Upper lobe of left lung (tissue), 4 donors: ENCODE data around the gene LPCAT1.
"Not testable (repeated sequence)": the region's sequence is repeated elsewhere in the genome, so short reads cannot be mapped to it uniquely, and the experiment has no call there.

Experiments
- EP300 ChIP-seq, 4 donors: sonication (generic); formaldehyde crosslinking; IDR thresholded peaks; one replicate each; pipeline ENCODE4 v1.5.1; 2017; ENCODE audit warnings: antibody characterized with exemption in 4 of 4, control low read depth in 2 of 4
- POLR2A ChIP-seq, 4 donors: fragments of 450-650 bp; IDR thresholded peaks; one replicate each; pipeline ENCODE4 v1.5.1; 2016 to 2017; ENCODE audit warnings: antibody characterized with exemption in 4 of 4, mild to moderate bottlenecking in 2 of 4
- TF ChIP-seq, protein P1 (sequence below), 6 experiments: fragments of 450-650 bp in 4 of 6; fragments of 200-600 bp in 2 of 6; sonication (generic) in 2 of 6; IDR thresholded peaks; one replicate each; pipeline ENCODE4 v1.5.1; 2016 to 2019; ENCODE audit warnings: antibody characterized with exemption in 6 of 6

DNA sequence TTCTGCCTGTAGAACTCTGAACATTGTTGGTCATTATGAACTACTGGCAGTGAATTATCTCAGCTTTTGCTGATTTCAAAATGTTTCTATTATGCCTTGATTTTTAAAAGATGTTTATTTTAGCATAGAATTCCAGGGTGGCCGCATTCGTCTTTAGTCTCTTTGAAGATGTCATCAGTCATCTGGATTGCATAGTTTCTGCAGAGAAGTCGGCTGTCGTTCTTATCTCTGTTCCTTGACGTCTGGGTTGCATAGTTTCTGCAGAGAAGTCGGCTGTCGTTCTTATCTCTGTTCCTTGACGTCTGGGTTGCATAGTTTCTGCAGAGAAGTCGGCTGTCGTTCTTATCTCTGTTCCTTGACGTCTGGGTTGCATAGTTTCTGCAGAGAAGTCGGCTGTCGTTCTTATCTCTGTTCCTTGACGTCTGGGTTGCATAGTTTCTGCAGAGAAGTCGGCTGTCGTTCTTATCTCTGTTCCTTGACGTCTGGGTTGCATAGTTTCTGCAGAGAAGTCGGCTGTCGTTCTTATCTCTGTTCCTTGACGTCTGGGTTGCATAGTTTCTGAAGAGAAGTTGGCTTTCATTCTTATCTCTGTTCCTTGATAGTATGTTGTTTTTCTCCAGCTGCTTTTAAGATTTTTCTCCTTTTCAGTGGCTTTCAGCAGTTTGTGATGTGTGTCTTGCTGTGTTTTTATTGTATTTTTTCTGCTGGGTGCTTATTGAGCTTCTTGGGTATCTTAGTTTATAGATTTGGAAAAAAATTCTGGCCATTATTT is 67.5 kb downstream of the LPCAT1 start:
- TF ChIP-seq, protein P1, sequence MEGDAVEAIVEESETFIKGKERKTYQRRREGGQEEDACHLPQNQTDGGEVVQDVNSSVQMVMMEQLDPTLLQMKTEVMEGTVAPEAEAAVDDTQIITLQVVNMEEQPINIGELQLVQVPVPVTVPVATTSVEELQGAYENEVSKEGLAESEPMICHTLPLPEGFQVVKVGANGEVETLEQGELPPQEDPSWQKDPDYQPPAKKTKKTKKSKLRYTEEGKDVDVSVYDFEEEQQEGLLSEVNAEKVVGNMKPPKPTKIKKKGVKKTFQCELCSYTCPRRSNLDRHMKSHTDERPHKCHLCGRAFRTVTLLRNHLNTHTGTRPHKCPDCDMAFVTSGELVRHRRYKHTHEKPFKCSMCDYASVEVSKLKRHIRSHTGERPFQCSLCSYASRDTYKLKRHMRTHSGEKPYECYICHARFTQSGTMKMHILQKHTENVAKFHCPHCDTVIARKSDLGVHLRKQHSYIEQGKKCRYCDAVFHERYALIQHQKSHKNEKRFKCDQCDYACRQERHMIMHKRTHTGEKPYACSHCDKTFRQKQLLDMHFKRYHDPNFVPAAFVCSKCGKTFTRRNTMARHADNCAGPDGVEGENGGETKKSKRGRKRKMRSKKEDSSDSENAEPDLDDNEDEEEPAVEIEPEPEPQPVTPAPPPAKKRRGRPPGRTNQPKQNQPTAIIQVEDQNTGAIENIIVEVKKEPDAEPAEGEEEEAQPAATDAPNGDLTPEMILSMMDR (IDR thresholded peaks at IDR 0.05): not testable (repeated sequence)
- TF ChIP-seq EP300, POLR2A (IDR thresholded peaks at IDR 0.05): not testable (repeated sequence)
